HG03280 (cell line): ENCODE measurements around the gene PCDHGB2.
A peak's percentile ranks its signal among the peaks of the same experiment; 100 is the strongest.
"Not testable (repeated sequence)": the region's sequence is repeated elsewhere in the genome, so short reads cannot be mapped to it uniquely, and the experiment has no call there.

Source experiments
- ATAC-seq: cut with Tn5 transposase; IDR thresholded peaks from one replicate; pipeline ENCODE4 v1.9.1; 2021; ENCODE audit warnings: mild to moderate bottlenecking, moderate library complexity; ENCODE audit not compliant: unreplicated experiment

The PCDHGB2 gene

GRCh38 chr5:141349917-141350619 is 9.7 kb upstream of the PCDHGB2 start, which contains the start of gene PCDHGB1:
Gene PCDHGB1, plus strand, starts transcription at chr5:141350099. Its CDS starts 162 bp downstream, at chr5:141350261.
- ATAC-seq: peak; percentile 51

- ATAC-seq: no peak
Observed at GRCh38 chr5:141351591-141351990, 8.2 kb upstream of the PCDHGB2 start.

GRCh38 chr5:141354900-141355469 is 4.8 kb upstream of the PCDHGB2 start, which contains the start of gene PCDHGA4:
Gene PCDHGA4, plus strand, starts transcription at chr5:141355021. Its CDS starts 87 bp downstream, at chr5:141355108.
- ATAC-seq: no peak

GRCh38 chr5:141355641-141356040 is 4.2 kb upstream of the PCDHGB2 start:
- no peak for ATAC-seq

- no peak for ATAC-seq
Observed at GRCh38 chr5:141356133-141356532, 3.7 kb upstream of the PCDHGB2 start.

GRCh38 chr5:141356950-141357349 is 2.8 kb upstream of the PCDHGB2 start:
- no peak for ATAC-seq

GRCh38 chr5:141360685-141361084 is 891 bp downstream of the PCDHGB2 start:
- no peak for ATAC-seq

GRCh38 chr5:141362719-141363118 is 2.9 kb downstream of the PCDHGB2 start:
- no peak for ATAC-seq

GRCh38 chr5:141363952-141364660 is 4.3 kb downstream of the PCDHGB2 start, which contains the start of gene PCDHGA5:
Gene PCDHGA5, plus strand, starts transcription at chr5:141364162. Its CDS starts 169 bp downstream, at chr5:141364331.
- no peak for ATAC-seq

- no peak for ATAC-seq
Observed at GRCh38 chr5:141366016-141366896, 6.5 kb downstream of the PCDHGB2 start.

- ATAC-seq: no peak
Observed at GRCh38 chr5:141369994-141370848, 10.4 kb downstream of the PCDHGB2 start, which contains the start of gene PCDHGB3. Gene PCDHGB3, plus strand, starts transcription at chr5:141370242. Its CDS starts 153 bp downstream, at chr5:141370395.

GRCh38 chr5:141371572-141372475 is 12.0 kb downstream of the PCDHGB2 start:
- ATAC-seq: no peak

GRCh38 chr5:141373673-141374317 is 14.0 kb downstream of the PCDHGB2 start, which contains the start of gene PCDHGA6:
Gene PCDHGA6, plus strand, starts transcription at chr5:141373891. Its CDS starts 193 bp downstream, at chr5:141374084.
- no peak for ATAC-seq

- ATAC-seq: no peak
Observed at GRCh38 chr5:141374627-141375026, 14.8 kb downstream of the PCDHGB2 start.

- ATAC-seq: not testable (repeated sequence)
Observed at GRCh38 chr5:141375444-141376155, 15.8 kb downstream of the PCDHGB2 start.

GRCh38 chr5:141382469-141383294 is 22.9 kb downstream of the PCDHGB2 start, which contains the start of gene PCDHGA7:
Gene PCDHGA7, plus strand, starts transcription at chr5:141382742. Its CDS starts 158 bp downstream, at chr5:141382900.
- ATAC-seq: no peak
